Measurements from ENCODE around the gene STX16.

The STX16 gene

GRCh38 chr20:58606184-58606583, 44.9 kb upstream of the STX16 start:
- DNase-seq (ENCODE audit: extremely low read depth, insufficient read length), result no peak
- no peak overlapping the region for H3K4me3 ChIP-seq (replicated peaks; ENCODE audit: low read depth, low read length)
- peaks cover 1% of the 10 kb centered on the region for H3K27me3 ChIP-seq (replicated peaks; ENCODE audit: control insufficient read depth, insufficient read depth, low read length)
- no peaks in the 10 kb centered on the region for H3K36me3 ChIP-seq (ENCODE audit: control insufficient read depth, insufficient read depth, low read length)
- no peak for TF ChIP-seq CTCF (IDR thresholded peaks at IDR 0.05; ENCODE audit: insufficient read depth, low read length, poor library complexity, severe bottlenecking)

GRCh38 chr20:58608096-58608840, 42.8 kb upstream of the STX16 start:
- H3K36me3 ChIP-seq (ENCODE audit: control insufficient read depth, insufficient read depth, low read length), result no peaks in the 10 kb centered on the region
- no peak overlapping the region for H3K4me3 ChIP-seq (replicated peaks; ENCODE audit: low read depth, low read length)
- TF ChIP-seq CTCF (IDR thresholded peaks at IDR 0.05; ENCODE audit: insufficient read depth, low read length, poor library complexity, severe bottlenecking), result no peak
- DNase-seq (ENCODE audit: extremely low read depth, insufficient read length), result no peak
- peaks cover 1% of the 10 kb centered on the region for H3K27me3 ChIP-seq (replicated peaks; ENCODE audit: control insufficient read depth, insufficient read depth, low read length)

GRCh38 chr20:58609026-58609425, 42.1 kb upstream of the STX16 start:
- DNase-seq (ENCODE audit: extremely low read depth, insufficient read length), result no peak
- Histone ChIP-seq H3K36me3 (ENCODE audit: control insufficient read depth, insufficient read depth, low read length) (no peaks in the 10 kb centered on the region), H3K4me3 (replicated peaks; ENCODE audit: low read depth, low read length) (no peak overlapping the region), H3K27me3 (replicated peaks; ENCODE audit: control insufficient read depth, insufficient read depth, low read length) (peaks cover 1% of the 10 kb centered on the region)
- no peak for TF ChIP-seq CTCF (IDR thresholded peaks at IDR 0.05; ENCODE audit: insufficient read depth, low read length, poor library complexity, severe bottlenecking)

GRCh38 chr20:58610071-58610800, 40.8 kb upstream of the STX16 start:
- Histone ChIP-seq H3K4me3 (replicated peaks; ENCODE audit: low read depth, low read length) (no peak overlapping the region), H3K27me3 (replicated peaks; ENCODE audit: control insufficient read depth, insufficient read depth, low read length) (peaks cover 1% of the 10 kb centered on the region), H3K36me3 (ENCODE audit: control insufficient read depth, insufficient read depth, low read length) (no peaks in the 10 kb centered on the region)
- TF ChIP-seq CTCF (IDR thresholded peaks at IDR 0.05; ENCODE audit: insufficient read depth, low read length, poor library complexity, severe bottlenecking), result no peak
- no peak for DNase-seq (ENCODE audit: extremely low read depth, insufficient read length)

GRCh38 chr20:58610811-58611210, 40.3 kb upstream of the STX16 start:
- H3K4me3 ChIP-seq (replicated peaks; ENCODE audit: low read depth, low read length), result no peak overlapping the region
- H3K27me3 ChIP-seq (replicated peaks; ENCODE audit: control insufficient read depth, insufficient read depth, low read length), result no peaks in the 10 kb centered on the region; the same call in 1 of the 2 replicates
- no peak for DNase-seq (ENCODE audit: extremely low read depth, insufficient read length)
- no peaks in the 10 kb centered on the region for H3K36me3 ChIP-seq (ENCODE audit: control insufficient read depth, insufficient read depth, low read length)
- no peak for TF ChIP-seq CTCF (IDR thresholded peaks at IDR 0.05; ENCODE audit: insufficient read depth, low read length, poor library complexity, severe bottlenecking)
